Endothelial cell of umbilical vein (primary cell): Measurements from ENCODE around the gene RADIL.

Source experiments
- CTCF ChIP-seq, 2 donors: IDR thresholded peaks; 1 replicate in 1 of 2; 2 replicates in 1 of 2; pipeline ENCODE4 v1.5.1; 2011; ENCODE audit warnings: low read length in 2 of 2, mild to moderate bottlenecking in 2 of 2, moderate library complexity in 2 of 2, control low read depth in 1 of 2, inconsistent platforms in 1 of 2, low read depth in 1 of 2; ENCODE audit not compliant: insufficient read depth in 1 of 2; ENCODE audit errors: extremely low read depth in 1 of 2
- EZH2 ChIP-seq: IDR thresholded peaks from 2 replicates; pipeline ENCODE4 v1.6.1; 2012; ENCODE audit warnings: borderline replicate concordance, low read depth, mild to moderate bottlenecking, moderate library complexity, low read length, inconsistent platforms; ENCODE audit not compliant: severe bottlenecking
- FOS ChIP-seq: IDR thresholded peaks from 2 replicates; pipeline ENCODE4 v1.6.1; 2011; ENCODE audit warnings: mild to moderate bottlenecking, low read length, moderate library complexity, borderline replicate concordance; ENCODE audit not compliant: insufficient read depth
- JUN ChIP-seq: IDR thresholded peaks from 2 replicates; pipeline ENCODE4 v1.6.1; 2011; ENCODE audit warnings: borderline replicate concordance, low read depth; ENCODE audit not compliant: insufficient read length, insufficient read depth
- MAX ChIP-seq: IDR thresholded peaks from 2 replicates; pipeline ENCODE4 v1.6.1; 2011; ENCODE audit not compliant: insufficient read depth, insufficient read length
- MYC ChIP-seq: IDR thresholded peaks from one replicate; pipeline ENCODE4 v1.6.1; 2011; ENCODE audit warnings: mild to moderate bottlenecking, low read depth, low read length
- POLR2A ChIP-seq: IDR thresholded peaks from 2 replicates; pipeline ENCODE4 v1.6.1; 2012; ENCODE audit warnings: low read depth, mild to moderate bottlenecking, control low read depth, low read length
- POLR2AphosphoS5 ChIP-seq: IDR thresholded peaks from 2 replicates; pipeline ENCODE4 v1.6.1; 2012; ENCODE audit warnings: low read depth, mild to moderate bottlenecking, control low read depth, low read length, moderate library complexity; ENCODE audit not compliant: insufficient read depth

GRCh38 chr7:4765776-4766490 lies 117.6 kb downstream of the RADIL start:
- TF ChIP-seq CTCF (IDR thresholded peaks at IDR 0.05; ENCODE audit: extremely low read depth in 1 of 2, insufficient read depth in 1 of 2, low read depth in 1 of 2, low read length in 2 of 2) (peak in 1 of 2 donors; percentile 29), POLR2A (no peak), EZH2 (no peak), JUN (no peak), MAX (no peak), FOS (no peak), POLR2AphosphoS5 (no peak), MYC (no peak)
